ENCODE measurements around the gene C6orf89.

GRCh38 chr6:36916126-36916525, 30.4 kb downstream of the C6orf89 start:
- TF ChIP-seq CTCF (IDR thresholded peaks at IDR 0.05; ENCODE audit: poor library complexity, severe bottlenecking) (no peak), POLR2AphosphoS5 (IDR thresholded peaks at IDR 0.05) (no peak), EZH2 (IDR thresholded peaks at IDR 0.05; ENCODE audit: borderline replicate concordance, insufficient read depth, low read length, poor library complexity, severe bottlenecking) (no peak), TAF1 (IDR thresholded peaks at IDR 0.05; ENCODE audit: low read depth) (no peak), MXI1 (conservative IDR thresholded peaks at IDR 0.05; ENCODE audit: poor library complexity, severe bottlenecking) (no peak)

Measured in neural cell (in vitro differentiated cells).